ENCODE results near the gene DENND1A. TPM values are rescaled to one million over a fixed set of nuclear protein-coding genes. Genes with fewer than 3 reads are reported as not detected.

The DENND1A gene
- total and polyA plus RNA-seq, 12 donors: 7.3 to 36.7 (median 19.6) TPM

DNA sequence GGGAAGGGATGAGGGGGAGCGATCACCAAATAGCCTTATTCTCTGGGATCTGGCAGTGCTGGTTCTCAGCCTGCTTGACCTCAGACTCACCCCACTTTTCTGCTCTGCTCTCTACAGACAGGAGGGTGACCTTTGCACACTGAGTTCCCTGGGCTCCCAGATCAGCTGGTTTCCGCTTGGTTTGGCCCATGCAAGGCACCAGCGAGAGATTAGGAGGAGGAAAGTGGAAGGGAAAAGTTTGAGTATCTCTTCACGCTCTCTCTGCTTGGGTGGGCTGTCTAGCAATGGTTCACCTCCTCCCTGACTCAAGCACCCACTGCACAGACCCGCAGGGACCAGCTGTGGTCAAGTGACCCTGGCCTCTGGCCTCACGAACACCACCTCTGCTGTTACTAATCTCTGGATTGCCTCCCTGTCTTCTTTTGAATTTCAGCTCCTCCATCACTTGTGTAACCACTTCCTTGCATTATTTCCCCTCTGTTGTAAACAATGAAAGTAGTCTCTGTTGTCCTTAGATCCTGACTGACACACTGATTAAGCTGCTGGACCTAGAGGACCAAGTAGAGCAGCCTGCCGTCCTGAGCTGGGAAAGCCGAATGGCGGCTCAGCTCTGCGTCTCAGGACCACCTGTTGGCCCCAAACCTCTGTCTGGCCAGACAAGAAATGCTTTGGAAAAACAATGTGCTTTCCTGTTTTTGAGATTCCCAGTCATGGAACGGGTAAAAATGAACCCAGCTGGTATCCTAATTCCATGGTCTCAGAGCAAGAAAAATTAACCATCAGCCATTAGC lies 387.3 kb downstream of the DENND1A start:
- intact Hi-C loops (cut with DNase I): loop anchor here in 1 of 2 donors (5.0 kb wide), 1 partner anchor 500 kb away; no protein-coding TSS in a partner anchor
- TF ChIP-seq POLR2A (IDR thresholded peaks at IDR 0.05) (no peak), CTCF (IDR thresholded peaks at IDR 0.05) (no peak)
- Histone ChIP-seq H3K9me3 (replicated peaks in 1 of 3) (no peaks in the 10 kb centered on the region), H3K27me3 (no peaks in the 10 kb centered on the region), H3K36me3 (replicated peaks in 1 of 2) (no peaks in the 10 kb centered on the region), H3K4me1 (replicated peaks in 1 of 2) (no peaks in the 10 kb centered on the region), H3K4me3 (no peak overlapping the region), H3K27ac (no peak overlapping the region)
- no peak for DNase-seq
- WGBS, 4 donors: 87 to 92% (median 88%) methylated on average over 11 of the region's 11 CpGs

GRCh38 chr9:123541411-123541810 lies 388.5 kb downstream of the DENND1A start:
- DNase-seq: no peak
- Histone ChIP-seq H3K4me1 (replicated peaks in 1 of 2) (no peaks in the 10 kb centered on the region), H3K36me3 (replicated peaks in 1 of 2) (no peaks in the 10 kb centered on the region), H3K4me3 (no peak overlapping the region), H3K27ac (no peak overlapping the region), H3K27me3 (no peaks in the 10 kb centered on the region), H3K9me3 (replicated peaks in 1 of 3) (no peaks in the 10 kb centered on the region)
- TF ChIP-seq CTCF (IDR thresholded peaks at IDR 0.05): no peak
- TF ChIP-seq POLR2A (IDR thresholded peaks at IDR 0.05): no peak
- intact Hi-C loops (cut with DNase I): loop anchor here in 1 of 2 donors (5.0 kb wide), 1 partner anchor 501 kb away; no protein-coding TSS in a partner anchor
- 87 to 92% (median 90%) methylated on average over 5 of the region's 5 CpGs for WGBS, 4 donors

DNA sequence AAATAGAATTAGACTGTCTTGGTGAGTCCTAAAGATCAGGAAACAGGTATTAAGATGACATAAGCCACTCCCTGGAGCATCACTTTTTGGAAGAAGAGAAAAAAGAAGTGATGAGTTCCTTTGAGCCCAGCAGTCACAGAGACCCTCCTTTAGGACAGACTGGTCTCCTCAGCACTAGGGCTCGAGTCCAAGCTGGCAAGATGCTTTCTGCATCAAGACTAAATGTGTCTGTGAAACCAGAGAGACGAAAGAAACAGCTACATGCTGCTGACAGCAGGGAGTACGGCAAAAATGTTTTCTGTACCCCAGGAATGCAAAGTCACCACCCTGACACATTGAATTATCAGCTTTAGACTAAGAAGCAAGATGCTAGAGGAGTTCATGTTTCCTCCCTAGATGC lies 389.5 kb downstream of the DENND1A start:
- no peaks in the 10 kb centered on the region for H3K36me3 ChIP-seq (replicated peaks in 1 of 2)
- no peaks in the 10 kb centered on the region for H3K27me3 ChIP-seq
- no peak for DNase-seq
- TF ChIP-seq CTCF (IDR thresholded peaks at IDR 0.05): no peak
- no peak for TF ChIP-seq POLR2A (IDR thresholded peaks at IDR 0.05)
- H3K4me3 ChIP-seq: no peak overlapping the region
- no peaks in the 10 kb centered on the region for H3K4me1 ChIP-seq (replicated peaks in 1 of 2)
- WGBS, 4 donors: 80 to 88% (median 84%) methylated on average over 3 of the region's 3 CpGs
- intact Hi-C loops (cut with DNase I): loop anchor here in 1 of 2 donors (5.0 kb wide), 1 partner anchor 502 kb away; no protein-coding TSS in a partner anchor
- no peaks in the 10 kb centered on the region for H3K9me3 ChIP-seq (replicated peaks in 1 of 3)
- no peak overlapping the region for H3K27ac ChIP-seq

GRCh38 chr9:123537809-123538208 lies 392.1 kb downstream of the DENND1A start:
- no peak for DNase-seq
- 88 to 93% (median 90%) methylated on average over 3 of the region's 3 CpGs for WGBS, 4 donors
- H3K27ac ChIP-seq: no peak overlapping the region
- intact Hi-C loops (cut with DNase I): no loop called here
- H3K9me3 ChIP-seq (replicated peaks in 1 of 3): no peaks in the 10 kb centered on the region
- no peak overlapping the region for H3K4me3 ChIP-seq
- TF ChIP-seq CTCF (IDR thresholded peaks at IDR 0.05) (no peak), POLR2A (IDR thresholded peaks at IDR 0.05) (no peak)
- H3K4me1 ChIP-seq (replicated peaks in 1 of 2): no peaks in the 10 kb centered on the region
- no peaks in the 10 kb centered on the region for H3K27me3 ChIP-seq
- no peaks in the 10 kb centered on the region for H3K36me3 ChIP-seq (replicated peaks in 1 of 2)

Data from adrenal gland (tissue), 12 donors.